ENCODE results near the gene SAT1. TPM values are rescaled to one million over a fixed set of nuclear protein-coding genes. Genes with fewer than 3 reads are reported as not detected.

SAT1 gene
- total RNA-seq, 1 experiment from 2014 or later, result 55.2 TPM

DNA sequence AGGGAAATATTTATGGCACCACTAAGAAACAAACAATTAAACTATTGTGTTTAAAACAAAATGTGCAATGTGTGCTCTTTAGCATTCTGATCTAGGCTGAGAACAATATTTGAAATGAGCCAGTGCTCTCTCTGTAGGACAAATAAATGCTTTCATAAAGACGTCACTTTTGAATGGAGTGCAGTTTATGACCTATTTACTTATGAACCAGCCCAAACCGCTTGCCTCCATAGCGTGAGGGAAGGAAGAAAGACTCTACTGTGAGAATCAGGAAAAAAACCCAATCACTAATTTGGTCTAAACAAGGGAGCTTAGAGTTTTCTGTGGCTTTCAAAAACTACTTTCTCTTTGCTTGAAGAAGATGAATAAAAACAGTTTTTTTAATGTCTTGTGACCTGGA lies 39.4 kb downstream of the SAT1 start:
- H4K5ac ChIP-seq (ENCODE audit: insufficient read length, low read depth, low read length), result no peak overlapping the region
- no peak overlapping the region for H3K4me3 Mint-ChIP-seq
- H2BK120ac ChIP-seq (ENCODE audit: low read depth, low read length, poor library complexity, severe bottlenecking), result no peak overlapping the region
- no peak overlapping the region for H3K56ac ChIP-seq (ENCODE audit: insufficient read length, low read depth, low read length)
- no peak overlapping the region for H4K8ac ChIP-seq (replicated peaks; ENCODE audit: insufficient read length, low read depth, low read length)
- no peaks in the 10 kb centered on the region for H3K79me2 ChIP-seq (ENCODE audit: insufficient read depth, low read length)
- no peak overlapping the region for H3T11ph ChIP-seq (ENCODE audit: low read length)
- no peak overlapping the region for H3K14ac ChIP-seq (ENCODE audit: insufficient read depth, low read length)
- no peaks in the 10 kb centered on the region for H3K79me1 ChIP-seq (ENCODE audit: insufficient read depth, low read depth, low read length, poor library complexity, severe bottlenecking)
- no peaks in the 10 kb centered on the region for H3K27me3 ChIP-seq (ENCODE audit: insufficient read depth, low read length)
- no peak overlapping the region for H4K91ac ChIP-seq (ENCODE audit: insufficient read length, low read depth, low read length)
- TF ChIP-seq CTCF (conservative IDR thresholded peaks at IDR 0.05), result no peak
- H2BK5ac ChIP-seq (ENCODE audit: insufficient read length, low read length), result no peak overlapping the region
- H2AFZ ChIP-seq (ENCODE audit: low read length), result no peak overlapping the region
- H3K4ac ChIP-seq (ENCODE audit: low read depth, low read length), result no peak overlapping the region
- H3K9me3 ChIP-seq (ENCODE audit: control insufficient read depth, low read depth, low read length), result no peaks in the 10 kb centered on the region
- 0 out of 7 replicates have a peak, but pooled peaks cover 0 to 1% (median 0%) of the 10 kb centered on the region in 3 experiments for H3K36me3 Mint-ChIP-seq (ENCODE audit: insufficient read depth in 1 of 3, low read depth in 3 of 3)
- no peaks in the 10 kb centered on the region for H3K9me3 Mint-ChIP-seq
- no peaks in the 10 kb centered on the region for H3K27me3 Mint-ChIP-seq (ENCODE audit: low read depth)
- DNase-seq, result no peak
- no peak overlapping the region for H3K27ac ChIP-seq (ENCODE audit: insufficient read length, low read depth, low read length)
- H4K20me1 ChIP-seq (ENCODE audit: control insufficient read depth, insufficient read depth, insufficient read length), result no peaks in the 10 kb centered on the region
- H2BK12ac ChIP-seq (ENCODE audit: insufficient read length, low read depth, low read length), result no peak overlapping the region
- no peak overlapping the region for H3K9ac ChIP-seq (ENCODE audit: extremely low read depth, insufficient read length, low read length)
- no peak overlapping the region for H3K4me2 ChIP-seq (ENCODE audit: insufficient read depth, insufficient read length, low read length)
- H3K4me1 Mint-ChIP-seq, result no peaks in the 10 kb centered on the region
- H2BK15ac ChIP-seq (ENCODE audit: low read depth, low read length), result no peak overlapping the region
- H3K27ac Mint-ChIP-seq, result no peak overlapping the region; a peak in 1 of 7 replicates
- no peaks in the 10 kb centered on the region for H3K4me1 ChIP-seq (ENCODE audit: insufficient read depth, low read length)
- no peak overlapping the region for H3K18ac ChIP-seq (ENCODE audit: insufficient read length, low read depth, low read length)
- H2BK20ac ChIP-seq (ENCODE audit: low read depth, low read length, poor library complexity, severe bottlenecking), result no peak overlapping the region
- no CpG with 5 or more reads among the region's 3 CpGs for WGBS (ENCODE audit: extremely low coverage, insufficient read length, low lambda C conversion rate)
- no peaks in the 10 kb centered on the region for H3K23me2 ChIP-seq (ENCODE audit: insufficient read length, low read depth, low read length, poor library complexity, severe bottlenecking)
- H3K23ac ChIP-seq (ENCODE audit: insufficient read length, low read depth, low read length), result no peak overlapping the region
- H2AK5ac ChIP-seq (ENCODE audit: insufficient read length, low read length), result no peak overlapping the region

All from H9 (cell line).